B cell (primary cell): ENCODE measurements around the gene ARHGEF19. TPM values are rescaled to one million over a fixed set of nuclear protein-coding genes. Genes with fewer than 3 reads are reported as not detected.

ENCODE experiments used
- ATAC-seq: fragments of 200-7000 bp; cut with Tn5 transposase; one replicate; pipeline ENCODE4 v1.10.0; 2021; ENCODE audit warnings: low read depth, mild to moderate bottlenecking, moderate number of reproducible peaks, moderate library complexity
- CTCF ChIA-PET: fragments of 350-600 bp; sonication (Branson Sonifier 250); formaldehyde crosslinking; loops from one replicate; lab custom pipeline; 2021; ENCODE audit warnings: antibody characterized with exemption, inconsistent platforms; lab: Charles Lee
- POLR2A ChIA-PET: fragments of 350-600 bp; sonication (Branson Sonifier 250); formaldehyde crosslinking; loops from one replicate; lab custom pipeline; 2021; ENCODE audit warnings: antibody characterized with exemption; lab: Charles Lee
- DNase-seq: peaks from one replicate; pipeline ENCODE4 v3.0.0; 2013
- H2AFZ ChIP-seq: 2 replicates; pipeline ENCODE4 v1.6.1; 2012; ENCODE audit warnings: mild to moderate bottlenecking, low read depth, low read length; ENCODE audit not compliant: insufficient read depth, poor library complexity, severe bottlenecking
- H3K27ac ChIP-seq, 2 donors: 1 replicate in 1 of 2; 2 replicates in 1 of 2; pipeline ENCODE4 v1.5.1; 2012 to 2013; ENCODE audit warnings: low read length in 2 of 2, mild to moderate bottlenecking in 2 of 2, moderate library complexity in 1 of 2
- H3K27me3 ChIP-seq, 4 experiments: fragments of 200-600 bp in 1 of 4; sonication (generic) in 1 of 4; replicated peaks in 1 of 4; 1 replicate in 2 of 4; 2 replicates in 2 of 4; pipeline versions ENCODE4 v1.6.1 to v1.7.0; 2013 to 2016; ENCODE audit warnings: low read length in 3 of 4, mild to moderate bottlenecking in 2 of 4, mixed read lengths in 1 of 4, moderate library complexity in 1 of 4; ENCODE audit not compliant: insufficient read depth in 4 of 4, control insufficient read depth in 3 of 4; ENCODE audit errors: control extremely low read depth in 1 of 4
- H3K36me3 ChIP-seq, 2 experiments: replicated peaks in 1 of 2; 1 replicate in 1 of 2; 2 replicates in 1 of 2; pipeline versions ENCODE4 v1.6.1 to v1.7.1; 2013; ENCODE audit warnings: low read length in 1 of 2; ENCODE audit not compliant: insufficient read depth in 2 of 2, control insufficient read depth in 1 of 2; ENCODE audit errors: control extremely low read depth in 1 of 2, extremely low read depth in 1 of 2
- H3K4me1 ChIP-seq, 2 donors: fragments of 200-600 bp in 1 of 2; sonication (generic) in 1 of 2; 1 replicate in 1 of 2; 2 replicates in 1 of 2; pipeline versions ENCODE4 v1.5.1 to v1.6.1; 2013 to 2017; ENCODE audit warnings: low read length in 2 of 2; ENCODE audit not compliant: control insufficient read depth in 2 of 2, insufficient read depth in 2 of 2
- H3K4me2 ChIP-seq: replicated peaks from 2 replicates; pipeline ENCODE3; 2012; ENCODE audit warnings: mild to moderate bottlenecking, low read depth, low read length; ENCODE audit not compliant: poor library complexity, severe bottlenecking
- H3K4me3 ChIP-seq, 5 experiments: fragments of 200-600 bp in 1 of 5; sonication (generic) in 1 of 5; 1 replicate in 3 of 5; 2 replicates in 2 of 5; pipeline versions ENCODE4 v1.5.1 to v1.7.0; 2011 to 2016; ENCODE audit warnings: low read length in 4 of 5, mild to moderate bottlenecking in 4 of 5, low read depth in 2 of 5, control low read depth in 1 of 5, moderate library complexity in 1 of 5; ENCODE audit not compliant: insufficient read depth in 1 of 5; ENCODE audit errors: control extremely low read depth in 1 of 5, extremely low read depth in 1 of 5
- H3K79me2 ChIP-seq: fragments of 200-600 bp; sonication (generic); one replicate; pipeline ENCODE4 v1.6.0; 2016; ENCODE audit warnings: low read length; ENCODE audit not compliant: control insufficient read depth, insufficient read depth
- H3K9ac ChIP-seq: fragments of 200-600 bp; sonication (generic); 2 replicates; pipeline ENCODE4 v1.6.1; 2017; ENCODE audit warnings: mild to moderate bottlenecking, low read length, moderate library complexity
- H3K9me3 ChIP-seq, 3 donors: one replicate each; pipeline versions ENCODE4 v1.6.1 to v1.7.1; 2013; ENCODE audit warnings: low read length in 2 of 3; ENCODE audit not compliant: control insufficient read depth in 2 of 3, insufficient read depth in 1 of 3; ENCODE audit errors: control extremely low read depth in 1 of 3
- H4K20me1 ChIP-seq: 2 replicates; pipeline ENCODE4 v1.6.0; 2012; ENCODE audit warnings: mild to moderate bottlenecking, low read length; ENCODE audit not compliant: insufficient read depth, control insufficient read depth, poor library complexity, severe bottlenecking
- H3K27ac Mint-ChIP-seq: one replicate; pipeline ENCODE4 v1.8.0; 2021; ENCODE audit warnings: mixed read lengths
- H3K27me3 Mint-ChIP-seq: one replicate; pipeline ENCODE4 v1.8.0; 2021; ENCODE audit warnings: mixed read lengths
- H3K4me1 Mint-ChIP-seq: one replicate; pipeline ENCODE4 v1.8.0; 2021; ENCODE audit warnings: mixed read lengths
- H3K4me3 Mint-ChIP-seq: one replicate; pipeline ENCODE4 v1.8.0; 2021; ENCODE audit warnings: mixed read lengths
- H3K9me3 Mint-ChIP-seq: one replicate; pipeline ENCODE4 v1.8.0; 2022; ENCODE audit warnings: mixed read lengths; ENCODE audit not compliant: insufficient read depth
- EZH2 ChIP-seq: IDR thresholded peaks from 2 replicates; pipeline ENCODE4 v1.6.1; 2012; ENCODE audit warnings: borderline replicate concordance, low read depth, mild to moderate bottlenecking, moderate library complexity, low read length; ENCODE audit not compliant: insufficient read depth, poor library complexity, severe bottlenecking
- WGBS: methylation state at CpG from one replicate; pipeline ENCODE4 v1.1.5; 2013; ENCODE audit warnings: missing lambda C conversion rate; ENCODE audit not compliant: insufficient coverage; 5-methylcytosine and 5-hydroxymethylcytosine counted together
- intact Hi-C: fragments of 100-400 bp; cut with micrococcal nuclease; formaldehyde crosslinking; loops from one replicate; pipeline ENCODE4 v1.10.0; 2022
- polyA plus RNA-seq: library from polyadenylated mRNA; depleted of rRNA; stranded (reverse); fragments of >200 nt; gene quantifications from 2 replicates; pipeline ENCODE4 v1.2.3, GENCODE V29; 2012
- total RNA-seq, 2 donors: library from RNA; stranded (reverse); fragments of 120-200 nt in 1 of 2; gene quantifications; 1 replicate in 1 of 2; 2 replicates in 1 of 2; pipeline versions ENCODE4 v1.2.3 to v1.2.4, GENCODE V29; 2013 to 2022
- TF ChIP-seq, protein P1 (sequence below): fragments of 200-600 bp; IDR thresholded peaks from one replicate; pipeline ENCODE4 v1.8.0; 2022; ENCODE audit warnings: antibody characterized with exemption, mild to moderate bottlenecking

The ARHGEF19 gene
- total and polyA plus RNA-seq, 2 donors (not counting 1 experiment from before 2014, with no cell fraction given), result 13.9 to 20.9 TPM

DNA sequence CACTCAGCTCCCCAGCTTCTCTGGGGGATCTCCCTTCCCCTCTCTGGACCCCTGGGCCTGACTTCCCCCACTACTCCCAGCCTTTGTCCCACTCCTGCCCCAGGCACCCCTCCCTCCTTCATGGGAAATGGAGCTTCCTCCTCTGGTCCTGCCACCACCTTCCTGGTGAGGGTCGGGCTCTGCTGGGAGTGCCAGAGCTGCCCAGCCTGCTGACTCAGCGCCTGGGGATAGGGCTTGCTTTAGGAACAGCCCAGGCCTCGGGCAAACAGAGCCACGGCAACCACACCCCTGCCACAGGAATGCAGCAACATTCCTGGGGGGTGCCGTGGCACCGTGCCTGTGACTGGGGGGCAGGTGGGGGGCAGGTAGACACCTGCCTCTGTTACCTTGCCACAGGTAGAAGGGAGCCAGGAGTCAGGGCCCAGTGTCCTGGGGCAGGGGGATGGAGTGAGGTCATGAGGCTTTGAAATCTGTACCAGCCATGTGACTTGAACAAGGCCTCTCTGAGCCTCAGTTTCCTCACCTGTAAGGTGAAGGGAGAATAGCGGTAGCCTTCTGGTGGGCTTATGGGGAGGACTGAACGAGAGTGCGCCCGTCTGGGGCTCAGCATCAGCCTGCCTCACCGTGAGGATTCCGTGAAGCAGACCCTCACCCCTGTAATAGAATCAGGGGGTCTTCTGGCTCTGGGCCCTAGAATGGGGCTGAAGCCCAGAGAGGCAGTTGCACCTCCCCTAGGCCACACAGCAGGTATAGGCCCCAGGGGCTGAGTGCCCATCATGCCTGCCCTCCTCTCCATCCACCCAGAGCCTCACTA is 38.8 kb downstream of the ARHGEF19 start:
- intact Hi-C loops, result no loop called here
- no peak overlapping the region for H3K4me2 ChIP-seq
- no peak overlapping the region for H2AFZ ChIP-seq
- H3K27me3 ChIP-seq, result peaks cover 0 to 46% (median 6%) of the 10 kb centered on the region in 4 experiments
- TF ChIP-seq EZH2, result no peak
- TF ChIP-seq, protein P1, sequence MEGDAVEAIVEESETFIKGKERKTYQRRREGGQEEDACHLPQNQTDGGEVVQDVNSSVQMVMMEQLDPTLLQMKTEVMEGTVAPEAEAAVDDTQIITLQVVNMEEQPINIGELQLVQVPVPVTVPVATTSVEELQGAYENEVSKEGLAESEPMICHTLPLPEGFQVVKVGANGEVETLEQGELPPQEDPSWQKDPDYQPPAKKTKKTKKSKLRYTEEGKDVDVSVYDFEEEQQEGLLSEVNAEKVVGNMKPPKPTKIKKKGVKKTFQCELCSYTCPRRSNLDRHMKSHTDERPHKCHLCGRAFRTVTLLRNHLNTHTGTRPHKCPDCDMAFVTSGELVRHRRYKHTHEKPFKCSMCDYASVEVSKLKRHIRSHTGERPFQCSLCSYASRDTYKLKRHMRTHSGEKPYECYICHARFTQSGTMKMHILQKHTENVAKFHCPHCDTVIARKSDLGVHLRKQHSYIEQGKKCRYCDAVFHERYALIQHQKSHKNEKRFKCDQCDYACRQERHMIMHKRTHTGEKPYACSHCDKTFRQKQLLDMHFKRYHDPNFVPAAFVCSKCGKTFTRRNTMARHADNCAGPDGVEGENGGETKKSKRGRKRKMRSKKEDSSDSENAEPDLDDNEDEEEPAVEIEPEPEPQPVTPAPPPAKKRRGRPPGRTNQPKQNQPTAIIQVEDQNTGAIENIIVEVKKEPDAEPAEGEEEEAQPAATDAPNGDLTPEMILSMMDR, result no peak
- H3K9ac ChIP-seq, result no peak overlapping the region
- no peak for ATAC-seq
- peaks cover 9 to 12% of the 10 kb centered on the region in 2 donors for H3K4me1 ChIP-seq
- H3K9me3 ChIP-seq, result no peaks in the 10 kb centered on the region
- H4K20me1 ChIP-seq, result no peaks in the 10 kb centered on the region
- no peak overlapping the region for H3K4me3 ChIP-seq
- no peak for DNase-seq
- Mint-ChIP-seq H3K27me3 (peaks cover 31% of the 10 kb centered on the region), H3K9me3 (no peaks in the 10 kb centered on the region), H3K27ac (no peak overlapping the region), H3K4me3 (no peak overlapping the region), H3K4me1 (peaks cover 11% of the 10 kb centered on the region)
- no peaks in the 10 kb centered on the region for H3K79me2 ChIP-seq
- no peaks in the 10 kb centered on the region for H3K36me3 ChIP-seq
- ChIA-PET CTCF (interaction anchor here (1.2 to 1.5 kb wide), 2 partner anchors 12 to 95 kb away, joined by 3 read pairs; no protein-coding TSS in a partner anchor), POLR2A (no interaction called here)
- no peak overlapping the region for H3K27ac ChIP-seq
- WGBS, result 51% methylated on average over 6 of the region's 12 CpGs

DNA sequence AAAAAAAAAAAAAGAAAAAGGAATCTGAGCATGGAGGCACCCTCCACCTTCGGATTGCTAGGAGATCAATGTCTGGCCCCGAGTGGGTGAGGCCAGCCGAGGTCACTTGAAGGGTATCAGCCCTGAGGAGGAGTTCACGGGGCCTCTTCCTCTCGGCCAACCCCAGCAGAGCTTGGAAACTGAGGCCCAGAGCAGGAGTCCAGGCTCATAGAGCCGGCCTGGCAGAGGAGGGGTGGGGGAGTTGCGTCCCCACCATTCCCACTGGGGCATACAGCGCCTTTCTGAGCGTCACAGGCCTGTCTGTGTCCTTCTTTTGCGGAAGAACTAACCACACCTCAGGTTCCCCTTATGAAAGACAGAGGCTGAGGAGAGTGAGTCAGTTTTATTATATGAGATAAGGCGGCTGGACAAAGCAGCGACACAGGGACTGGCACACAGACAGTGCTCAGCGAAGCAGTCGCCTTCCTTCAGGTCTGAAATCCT is 39.4 kb downstream of the ARHGEF19 start:
- H3K9ac ChIP-seq, result no peak overlapping the region

More for the DNA sequence above, 39.4 kb downstream of the ARHGEF19 start:
- peaks cover 16 to 19% of the 10 kb centered on the region in 2 donors for H3K4me1 ChIP-seq
- CTCF ChIA-PET, result interaction anchor here (1.2 to 1.5 kb wide), 2 partner anchors 13 to 94 kb away, joined by 3 read pairs; no protein-coding TSS in a partner anchor
- H3K4me3 ChIP-seq, result no peak overlapping the region
- DNase-seq, result no peak
- H3K27me3 ChIP-seq, result peaks cover 0 to 45% (median 6%) of the 10 kb centered on the region in 4 experiments
- H3K36me3 ChIP-seq, result no peaks in the 10 kb centered on the region
- intact Hi-C loops, result no loop called here
- POLR2A ChIA-PET, result no interaction called here
- 87% methylated on average over 4 of the region's 14 CpGs for WGBS
- H3K27me3 Mint-ChIP-seq, result peaks cover 28% of the 10 kb centered on the region
- H3K27ac ChIP-seq, result no peak overlapping the region
- no peaks in the 10 kb centered on the region for H3K9me3 ChIP-seq
- peaks cover 17% of the 10 kb centered on the region for H3K4me1 Mint-ChIP-seq
- no peak overlapping the region for H3K4me2 ChIP-seq
- no peak overlapping the region for H3K4me3 Mint-ChIP-seq
- no peak overlapping the region for H2AFZ ChIP-seq
- H3K9me3 Mint-ChIP-seq, result no peaks in the 10 kb centered on the region
- no peak for ATAC-seq
- no peaks in the 10 kb centered on the region for H3K79me2 ChIP-seq
- no peak for TF ChIP-seq EZH2
- TF ChIP-seq, protein P1, result no peak
- H4K20me1 ChIP-seq, result no peaks in the 10 kb centered on the region
- no peak overlapping the region for H3K27ac Mint-ChIP-seq
